Ramos (cell line): ENCODE results near the gene DCUN1D2.

ENCODE experiments used
- in situ Hi-C: fragments of 300-500 bp; cut with MboI; formaldehyde crosslinking; loops from one replicate; pipeline ENCODE4 v1.14.3; 2022; ENCODE audit warnings: low sequenced_read_pairs; ENCODE audit not compliant: unreplicated experiment

The DCUN1D2 gene

GRCh38 chr13:113413898-113414282 is 76.6 kb downstream of the DCUN1D2 start:
- in situ Hi-C loops = no loop called here

GRCh38 chr13:113413178-113413897 is 77.2 kb downstream of the DCUN1D2 start:
- in situ Hi-C loops = no loop called here

- in situ Hi-C loops = no loop called here
Measured at GRCh38 chr13:113412440-113412839, 78.1 kb downstream of the DCUN1D2 start.

GRCh38 chr13:113411216-113412023 is 79.1 kb downstream of the DCUN1D2 start:
- in situ Hi-C loops = no loop called here

- in situ Hi-C loops = no loop called here
Measured at GRCh38 chr13:113410472-113411201, 79.9 kb downstream of the DCUN1D2 start.

- in situ Hi-C loops = no loop called here
Measured at GRCh38 chr13:113408562-113408961, 81.9 kb downstream of the DCUN1D2 start.

GRCh38 chr13:113407531-113408393 is 82.7 kb downstream of the DCUN1D2 start:
- in situ Hi-C loops = no loop called here

GRCh38 chr13:113407103-113407530 is 83.4 kb downstream of the DCUN1D2 start:
- in situ Hi-C loops = no loop called here

GRCh38 chr13:113406321-113407102 is 84.0 kb downstream of the DCUN1D2 start:
- in situ Hi-C loops = no loop called here
